HG03442 (cell line): ENCODE measurements around the gene EYA2.
"Not testable (repeated sequence)": the region's sequence is repeated elsewhere in the genome, so short reads cannot be mapped to it uniquely, and the experiment has no call there.

Experiments used
- ATAC-seq: cut with Tn5 transposase; IDR thresholded peaks from one replicate; pipeline ENCODE4 v1.9.1; 2021; ENCODE audit warnings: mild to moderate bottlenecking, moderate library complexity; ENCODE audit not compliant: unreplicated experiment

EYA2 gene

GRCh38 chr20:47196091-47197081 lies 301.7 kb downstream of the EYA2 start:
- ATAC-seq: no peak

GRCh38 chr20:47198254-47198671 lies 303.6 kb downstream of the EYA2 start:
- ATAC-seq: no peak

GRCh38 chr20:47198996-47199552 lies 304.4 kb downstream of the EYA2 start:
- no peak for ATAC-seq

GRCh38 chr20:47201074-47201730 lies 306.6 kb downstream of the EYA2 start:
- no peak for ATAC-seq

GRCh38 chr20:47202733-47203667 lies 308.4 kb downstream of the EYA2 start:
- no peak for ATAC-seq

- no peak for ATAC-seq
Observed at GRCh38 chr20:47204008-47204849, 309.6 kb downstream of the EYA2 start.

GRCh38 chr20:47204850-47205122 lies 310.1 kb downstream of the EYA2 start:
- not testable (repeated sequence) for ATAC-seq

GRCh38 chr20:47205577-47206123 lies 311.0 kb downstream of the EYA2 start:
- no peak for ATAC-seq

GRCh38 chr20:47206552-47206951 lies 311.9 kb downstream of the EYA2 start:
- not testable (repeated sequence) for ATAC-seq

GRCh38 chr20:47206962-47207641 lies 312.5 kb downstream of the EYA2 start:
- no peak for ATAC-seq

- no peak for ATAC-seq
Observed at GRCh38 chr20:47208534-47209174, 314.0 kb downstream of the EYA2 start.

- no peak for ATAC-seq
Observed at GRCh38 chr20:47209982-47210381, 315.3 kb downstream of the EYA2 start.

- ATAC-seq: no peak
Observed at GRCh38 chr20:47210470-47210869, 315.8 kb downstream of the EYA2 start.

- ATAC-seq: no peak
Observed at GRCh38 chr20:47211036-47211435, 316.4 kb downstream of the EYA2 start.

- ATAC-seq: no peak
Observed at GRCh38 chr20:47212606-47213207, 318.1 kb downstream of the EYA2 start.

GRCh38 chr20:47213966-47214365 lies 319.3 kb downstream of the EYA2 start:
- no peak for ATAC-seq

- no peak for ATAC-seq
Observed at GRCh38 chr20:47215653-47216397, 321.2 kb downstream of the EYA2 start.
